HL-60/S4 treated with retinoic acid at 250 ng/mL for 4 days and 3 days (cell line): ENCODE data around the gene ONECUT3.
"Not testable (repeated sequence)": the region's sequence is repeated elsewhere in the genome, so short reads cannot be mapped to it uniquely, and the experiment has no call there.

ENCODE experiments used
- in situ Hi-C: fragments of 300-500 bp; cut with MboI; formaldehyde crosslinking; loops from 2 replicates; pipeline ENCODE4 v1.7.0; 2022; ENCODE audit warnings: low sequenced_read_pairs

ONECUT3 gene

DNA sequence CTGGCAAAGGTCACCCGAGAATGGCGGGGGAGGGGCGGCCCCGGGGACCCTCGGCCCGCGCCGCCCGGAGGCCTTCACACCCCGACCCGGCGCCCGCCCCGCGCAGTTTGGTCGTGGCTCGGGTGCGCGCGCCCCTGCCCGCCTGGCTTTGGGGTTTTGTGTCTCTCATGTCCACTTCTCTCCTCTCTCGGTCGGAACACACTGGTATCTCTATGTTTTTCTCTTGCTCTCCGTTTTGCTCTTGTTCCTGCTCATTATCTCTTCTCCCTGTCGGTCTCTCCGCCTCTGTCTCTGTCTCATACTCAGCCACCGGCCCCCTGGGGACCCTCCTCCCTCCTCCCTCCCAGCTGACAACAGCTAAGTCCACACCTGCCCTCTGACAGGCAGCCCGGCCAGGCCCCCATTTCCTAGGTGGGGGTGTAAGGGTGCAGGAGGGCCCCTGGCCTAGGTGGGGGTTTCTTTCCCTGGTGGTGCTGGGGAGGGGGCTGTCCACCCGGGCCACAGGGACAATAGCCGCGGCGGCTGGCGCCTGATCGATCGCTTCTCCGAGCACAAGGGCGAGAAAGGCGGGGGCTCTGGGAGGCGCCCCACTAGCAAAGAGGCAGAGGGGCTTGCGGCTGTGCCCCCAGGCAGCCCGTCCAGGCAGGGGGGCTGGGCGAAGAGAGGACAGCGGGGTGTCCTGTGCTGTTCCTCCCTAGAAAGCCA, 2.3 kb downstream of the ONECUT3 start:
- in situ Hi-C loops = no loop called here

DNA sequence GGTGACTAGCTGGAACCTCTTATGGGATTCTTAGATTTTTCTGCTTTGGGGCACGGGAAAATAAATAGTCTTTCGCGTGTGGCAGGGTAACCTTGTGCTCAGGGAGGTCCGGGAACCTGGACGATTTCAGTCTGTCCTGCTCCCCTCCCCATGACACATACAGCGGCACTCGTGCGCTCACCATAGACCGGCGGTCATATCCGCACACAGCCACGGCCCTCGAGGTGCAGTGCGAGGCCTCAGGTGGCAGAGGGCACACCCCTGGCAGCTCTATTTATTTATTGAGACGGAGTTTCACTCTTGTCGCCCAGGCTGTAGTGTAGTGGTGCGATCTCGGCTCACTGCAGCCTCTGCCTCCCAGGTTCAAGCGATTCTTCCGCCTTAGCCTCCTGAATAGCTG, 3.0 kb downstream of the ONECUT3 start:
- in situ Hi-C loops = no loop called here

DNA sequence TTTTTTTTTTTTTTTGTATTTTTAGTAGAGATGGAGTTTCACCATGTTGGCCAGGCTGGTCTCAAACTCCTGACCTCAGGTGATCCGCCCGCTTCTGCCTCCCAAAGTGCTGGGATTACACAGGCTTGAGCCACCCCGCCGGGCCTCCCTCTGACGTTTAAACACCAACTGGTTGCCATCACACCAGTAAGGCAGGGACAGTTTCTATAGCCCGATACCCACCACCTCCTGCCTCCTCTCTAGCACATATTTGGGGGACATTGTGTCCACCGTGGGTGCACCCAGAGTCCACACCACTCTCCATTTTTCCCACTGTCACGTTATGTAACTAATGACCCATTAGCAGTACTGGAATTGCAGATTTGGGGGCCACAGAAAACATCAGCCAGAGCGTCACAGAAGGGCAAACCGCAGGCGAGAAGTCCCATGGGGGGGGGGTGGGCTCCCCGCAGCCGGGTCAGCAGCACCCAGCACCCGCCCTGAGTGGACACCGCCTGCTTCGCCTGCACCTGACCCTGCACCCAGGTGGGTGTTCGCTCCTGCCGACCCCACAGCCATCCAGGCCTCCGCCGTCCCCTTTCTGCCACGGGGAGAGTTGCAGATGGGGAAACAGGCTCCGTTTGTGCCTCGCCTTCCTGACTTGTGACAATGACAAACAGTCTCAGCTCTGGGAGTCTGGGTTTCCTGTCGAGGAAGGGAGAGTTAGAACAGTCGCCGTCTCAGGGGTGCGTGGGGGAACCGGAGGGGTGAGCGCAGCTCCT, 3.6 kb downstream of the ONECUT3 start:
- in situ Hi-C loops = no loop called here

DNA sequence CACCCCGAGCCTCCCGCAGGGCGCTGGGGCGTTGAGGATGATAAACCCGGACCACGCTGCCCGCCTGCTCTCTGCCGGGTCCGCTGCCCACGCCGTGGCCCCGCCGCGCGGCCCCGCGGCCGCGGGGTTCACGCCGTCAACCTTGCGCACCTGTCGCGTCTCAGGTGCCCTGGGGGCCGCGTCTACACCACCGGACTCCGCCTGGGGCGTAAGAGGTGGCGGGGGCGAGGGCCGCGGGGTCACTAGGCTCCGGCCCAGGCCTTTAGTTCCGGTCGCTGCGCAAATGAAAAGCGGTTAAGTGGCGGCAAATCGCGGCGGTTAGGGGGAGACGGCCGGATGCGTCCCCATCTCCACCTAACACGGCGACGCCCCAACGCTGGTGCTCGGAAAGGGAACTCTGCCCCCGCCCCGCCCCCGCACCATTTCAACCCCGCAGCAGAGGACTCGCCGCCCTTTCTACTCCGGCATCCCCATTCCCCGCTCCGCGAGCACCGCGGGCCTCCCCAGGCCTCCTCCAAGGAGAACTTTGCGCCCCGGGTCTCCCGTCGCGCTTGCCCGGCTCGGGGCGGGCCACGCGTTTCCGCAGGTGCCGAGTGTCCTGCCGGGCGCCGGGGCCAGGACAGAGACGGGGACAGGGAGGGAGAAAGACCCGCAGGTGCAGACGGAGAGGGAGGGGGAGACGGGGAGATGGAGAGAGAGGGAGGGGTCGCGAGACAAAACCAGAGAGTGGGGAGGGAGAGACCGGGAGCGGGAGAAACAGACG, 4.3 kb downstream of the ONECUT3 start:
- in situ Hi-C loops = no loop called here

DNA sequence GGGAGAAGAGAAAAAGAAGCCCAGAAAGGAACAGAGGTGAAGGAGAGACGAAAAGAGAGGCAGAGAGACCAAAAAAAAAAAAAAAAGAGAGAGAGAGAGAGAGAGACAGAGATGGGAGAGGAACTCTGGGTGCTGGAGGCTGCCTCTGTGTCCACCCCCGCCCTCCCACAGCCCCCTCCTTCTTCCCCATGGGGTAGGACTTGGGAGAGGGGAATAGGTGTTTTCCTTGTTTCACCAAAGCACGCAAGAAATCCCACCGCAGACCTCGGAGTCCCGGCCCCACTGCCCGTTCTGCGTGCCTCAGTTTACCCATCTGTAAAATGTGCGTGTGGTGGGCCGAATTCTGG, 4.9 kb downstream of the ONECUT3 start:
- in situ Hi-C loops = no loop called here

DNA sequence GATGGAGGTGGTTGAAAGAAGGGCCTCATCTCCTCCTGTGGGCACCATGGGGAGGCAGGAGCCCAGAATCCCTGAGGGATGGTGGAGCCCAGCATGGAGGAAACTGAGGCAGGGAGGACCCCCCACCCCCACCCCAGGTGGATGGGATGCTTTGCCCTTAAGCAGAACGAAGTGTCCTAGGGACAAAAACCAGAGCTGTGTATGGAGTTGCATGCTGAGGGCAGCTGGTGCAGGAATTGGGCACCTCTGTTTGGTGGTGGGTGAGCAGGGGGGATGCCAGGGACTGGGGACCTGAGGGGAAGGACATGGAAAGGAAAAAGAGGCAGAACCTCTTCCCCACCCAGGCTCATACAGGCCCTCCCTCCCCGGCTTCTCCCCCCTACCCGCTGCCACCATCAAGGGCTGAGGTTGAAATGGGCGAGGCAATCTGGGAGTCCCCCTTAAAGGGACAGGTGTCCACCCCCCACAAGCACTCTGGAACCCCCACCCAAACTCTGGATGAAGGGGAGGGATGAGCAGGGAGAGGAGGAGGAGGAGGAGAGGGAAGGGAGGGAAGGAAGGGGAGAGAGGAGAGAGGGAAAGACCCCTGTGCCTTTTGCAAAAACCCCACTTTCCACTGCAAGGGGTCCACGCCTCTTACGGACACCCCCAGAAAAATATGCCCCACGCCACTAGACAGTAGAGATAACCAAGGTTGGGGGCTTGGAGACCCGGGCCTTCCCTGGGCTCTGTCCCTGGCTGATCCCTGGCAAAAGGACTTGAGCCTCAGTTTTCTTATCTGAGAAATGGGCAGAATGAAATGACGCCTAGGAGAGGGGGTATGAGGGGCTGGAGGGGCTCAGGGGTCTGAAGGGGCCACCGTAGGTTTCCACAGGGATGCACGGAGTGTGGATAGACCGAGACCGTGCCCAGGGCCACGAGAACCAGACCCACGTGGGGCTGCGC, 5.9 kb downstream of the ONECUT3 start:
- in situ Hi-C loops = no loop called here

DNA sequence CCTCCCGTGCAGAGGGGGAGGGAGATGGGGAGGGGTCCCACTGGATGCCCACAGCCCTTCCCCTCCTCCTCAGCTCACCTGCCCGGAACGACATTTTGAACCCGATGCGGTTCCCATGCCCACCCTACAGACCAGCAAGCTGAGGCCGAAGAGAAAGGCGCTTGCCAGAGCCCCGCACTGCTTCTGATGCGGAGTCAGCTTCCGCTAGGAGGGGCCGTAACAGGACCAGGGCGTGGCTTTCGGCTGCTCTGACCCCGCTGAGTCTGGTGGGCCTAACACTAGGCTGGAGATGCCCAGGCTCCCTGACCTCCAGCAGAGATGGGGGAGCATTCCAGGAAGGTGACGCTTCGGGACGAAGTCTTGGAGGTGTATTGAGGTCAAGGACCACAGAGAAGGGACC, 6.7 kb downstream of the ONECUT3 start:
- in situ Hi-C loops = no loop called here

DNA sequence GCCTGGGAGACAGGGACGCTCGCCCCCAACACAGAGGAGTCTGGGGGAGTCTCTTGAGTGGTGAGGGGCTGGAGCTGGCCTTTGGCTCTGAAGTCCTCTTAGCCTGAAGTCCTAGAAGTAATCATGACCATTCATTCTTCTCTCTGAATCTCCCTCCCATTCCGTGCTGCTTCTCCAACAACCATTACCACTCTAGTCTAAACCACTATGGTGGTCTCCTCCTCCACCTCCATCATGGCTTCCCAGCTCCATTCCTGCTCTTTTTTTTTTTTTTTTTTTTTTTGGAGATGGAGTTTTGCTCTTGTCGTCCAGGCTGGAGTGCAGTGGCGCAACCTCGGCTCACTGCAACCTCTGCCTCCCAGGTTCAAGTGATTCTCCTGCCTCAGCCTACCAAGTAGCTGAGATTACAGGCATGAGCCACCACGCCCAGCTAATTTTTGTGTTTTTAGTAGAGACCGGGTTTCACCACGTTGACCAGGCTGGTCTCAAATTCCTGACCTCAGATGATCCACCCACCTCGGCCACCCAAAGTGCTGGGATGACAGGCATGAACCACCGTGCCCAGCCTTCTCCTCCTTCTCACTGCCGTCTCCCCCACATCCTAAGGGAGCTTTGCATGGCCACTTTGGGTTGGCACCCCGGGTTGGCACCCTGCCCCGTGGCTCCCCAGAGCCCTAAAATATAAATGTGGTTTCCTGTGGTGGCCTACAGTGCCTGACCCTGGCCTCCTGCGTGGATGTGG, 7.7 kb downstream of the ONECUT3 start:
- in situ Hi-C loops = not testable (repeated sequence)

DNA sequence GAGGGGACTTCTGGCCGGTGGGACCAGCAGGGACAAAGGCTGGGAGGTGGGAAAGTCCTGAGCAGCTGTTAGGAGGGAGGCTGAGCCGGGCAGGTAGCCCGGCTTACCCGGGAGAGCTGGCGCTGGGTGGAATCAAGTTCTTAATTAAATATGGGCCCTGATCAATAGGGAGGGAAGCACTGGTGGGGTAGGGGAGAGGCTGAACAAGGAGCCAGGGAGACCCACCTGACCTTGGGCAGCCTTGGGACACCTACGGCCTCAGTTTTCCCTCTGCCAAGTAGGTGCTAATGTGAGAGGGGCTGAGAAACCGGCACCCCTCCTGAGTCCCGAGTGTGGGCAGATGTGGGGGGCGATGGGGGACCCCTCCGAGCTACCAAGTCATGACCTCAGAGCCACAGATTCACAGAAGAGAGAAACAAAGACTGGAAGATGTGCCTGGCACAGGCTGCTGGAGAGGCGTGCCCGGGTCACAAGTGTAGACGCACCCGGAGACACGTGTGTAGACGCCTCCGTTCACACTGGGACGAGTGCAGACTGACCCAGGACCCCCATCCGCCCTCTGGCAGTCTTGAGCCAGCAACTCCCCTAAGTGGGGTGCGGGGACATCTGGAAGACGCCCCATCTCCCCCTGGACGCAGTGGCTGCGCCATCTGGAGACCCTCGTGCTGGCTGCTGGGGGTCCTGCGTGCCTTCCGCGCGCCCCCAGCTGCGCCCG, 8.4 kb downstream of the ONECUT3 start:
- in situ Hi-C loops = no loop called here

DNA sequence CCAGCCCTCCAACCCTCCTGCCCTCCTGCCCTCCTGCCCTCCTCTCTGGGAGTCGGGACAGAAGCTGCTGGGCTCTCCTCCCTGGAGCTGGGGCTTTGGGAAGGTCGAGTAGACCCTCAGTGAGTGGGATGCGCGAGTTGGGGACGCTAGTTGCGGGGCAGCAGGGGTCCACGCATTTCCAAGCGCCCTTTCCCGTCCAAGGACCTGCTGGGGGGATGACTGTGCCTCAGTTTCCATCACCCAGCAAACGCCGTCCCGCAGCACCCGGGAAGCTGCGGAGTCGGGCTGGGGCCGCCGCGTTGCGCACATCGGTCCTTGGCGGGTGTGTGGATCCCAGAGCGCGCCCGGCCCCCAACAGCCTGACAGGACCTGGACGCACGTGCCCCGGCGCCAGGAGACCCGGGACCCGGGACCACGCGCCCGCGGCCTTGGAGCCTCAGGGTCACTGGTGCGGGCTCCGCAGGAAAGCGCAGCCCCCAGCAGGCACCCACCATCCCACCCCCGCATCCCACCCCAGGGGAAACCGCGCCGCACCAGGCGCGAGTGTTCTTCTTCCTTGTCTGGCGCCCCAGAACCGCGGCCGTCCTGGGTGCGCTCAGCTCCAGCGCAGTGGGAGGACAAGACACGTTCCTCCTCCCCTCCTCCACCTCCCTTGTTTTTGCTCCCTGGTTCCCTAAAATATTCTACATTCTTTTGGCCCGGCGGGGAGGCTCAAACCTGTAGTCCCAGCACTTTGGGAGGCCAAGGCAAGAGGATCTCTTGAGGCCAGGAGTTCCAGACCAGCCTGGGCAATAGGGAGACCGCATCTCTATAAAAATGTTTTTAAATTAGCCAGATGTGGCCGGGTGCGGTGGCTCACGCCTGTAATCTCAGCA, 9.2 kb downstream of the ONECUT3 start:
- in situ Hi-C loops = no loop called here

DNA sequence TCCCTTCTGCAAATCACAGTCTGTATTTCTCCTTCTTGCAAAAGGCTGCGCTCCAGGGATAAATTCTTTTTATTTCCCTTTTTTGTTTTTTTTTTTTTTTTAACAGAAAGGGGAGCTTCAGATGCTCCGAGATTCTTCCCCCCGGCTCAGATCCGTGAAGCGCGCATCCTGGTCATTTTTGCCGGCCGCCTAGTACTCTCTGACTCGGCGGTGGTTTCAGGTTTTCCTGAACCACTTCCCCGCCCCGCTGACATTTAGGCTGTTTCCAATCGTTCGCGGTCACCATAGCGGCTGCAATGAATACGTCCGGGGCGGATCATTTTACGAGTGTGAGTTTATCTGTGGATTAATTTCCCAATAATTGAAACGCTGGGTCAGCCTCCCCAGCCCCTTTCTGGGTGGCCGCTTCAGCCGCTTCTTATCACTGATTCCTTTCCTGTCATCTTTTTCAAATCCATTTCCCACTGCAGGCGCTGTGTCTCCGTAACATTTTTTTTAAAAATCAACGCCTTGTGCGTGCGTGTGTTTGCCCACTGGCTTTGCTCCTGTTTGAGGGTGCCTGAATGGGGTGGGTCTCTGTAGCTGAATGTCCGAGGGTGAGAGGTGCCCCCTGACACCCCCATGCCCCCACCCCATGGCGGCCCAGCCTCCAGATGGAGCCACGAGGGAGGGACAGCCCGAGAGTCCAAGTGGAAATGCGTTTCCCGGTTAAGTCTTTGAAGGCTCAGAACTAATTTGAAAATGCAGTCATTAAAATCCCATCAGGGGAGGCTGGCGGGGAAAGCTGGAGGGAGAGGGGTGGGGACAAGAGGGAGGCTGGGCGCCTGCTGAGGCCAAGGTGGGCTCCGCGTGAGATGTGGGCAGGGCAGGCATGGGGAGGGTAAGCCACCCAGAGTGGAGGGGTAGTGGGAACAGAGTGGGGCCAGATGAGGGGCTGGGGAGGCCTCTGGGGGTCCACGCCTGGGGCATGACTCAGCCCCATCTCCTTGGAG, 10.6 kb downstream of the ONECUT3 start:
- in situ Hi-C loops = no loop called here

DNA sequence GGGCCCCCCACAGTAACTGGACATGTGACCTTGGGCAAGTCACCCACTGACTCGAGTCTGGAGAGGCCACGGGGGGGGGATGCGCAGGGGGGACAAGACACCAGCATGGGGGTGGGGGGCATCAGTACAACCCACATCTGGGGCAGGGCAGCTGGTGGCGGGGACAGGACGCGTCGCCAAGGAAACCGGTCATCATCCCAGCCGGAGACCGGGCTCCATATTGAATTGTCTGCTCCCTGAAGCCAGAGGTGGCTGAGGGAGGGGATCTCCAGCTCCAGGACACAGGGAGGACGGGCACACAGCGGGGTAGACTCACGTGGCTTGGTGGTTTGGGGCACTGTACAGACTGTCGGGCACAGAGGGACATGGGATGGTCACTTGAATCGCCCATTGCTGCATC, 11.4 kb downstream of the ONECUT3 start:
- in situ Hi-C loops = no loop called here

DNA sequence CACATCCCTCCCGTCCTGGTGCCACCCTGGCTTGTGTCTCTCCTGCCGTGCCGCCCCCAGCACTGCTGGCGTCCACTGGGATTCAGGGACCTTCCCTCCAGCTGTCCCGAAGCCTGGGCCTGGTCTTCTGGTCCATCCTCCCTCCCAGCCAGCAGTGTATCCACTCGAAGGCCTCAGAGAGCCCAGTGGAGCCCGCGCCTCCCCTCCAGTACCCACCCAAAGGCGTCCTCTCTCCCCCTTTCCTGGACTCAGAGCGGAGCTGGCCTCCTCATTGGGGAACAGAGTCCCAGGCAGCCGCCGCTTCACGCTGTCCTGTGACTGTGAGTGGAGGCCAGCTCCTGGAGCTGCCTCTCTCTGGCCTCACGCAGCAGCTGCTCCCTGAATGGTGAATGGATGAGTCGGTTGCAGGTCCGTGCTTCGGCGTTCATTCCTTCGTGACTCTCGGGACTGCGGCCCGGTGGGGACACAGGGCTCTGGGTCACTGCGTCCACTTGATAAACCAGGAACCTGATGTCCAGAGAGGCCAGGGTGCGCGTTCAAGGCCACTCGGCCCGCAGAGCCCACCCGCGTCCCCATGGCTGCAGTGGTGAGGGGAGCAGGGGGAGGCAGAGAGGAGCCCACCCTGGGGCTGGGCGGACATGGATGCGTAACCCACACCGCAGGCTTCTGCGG, 12.1 kb downstream of the ONECUT3 start:
- in situ Hi-C loops = no loop called here

DNA sequence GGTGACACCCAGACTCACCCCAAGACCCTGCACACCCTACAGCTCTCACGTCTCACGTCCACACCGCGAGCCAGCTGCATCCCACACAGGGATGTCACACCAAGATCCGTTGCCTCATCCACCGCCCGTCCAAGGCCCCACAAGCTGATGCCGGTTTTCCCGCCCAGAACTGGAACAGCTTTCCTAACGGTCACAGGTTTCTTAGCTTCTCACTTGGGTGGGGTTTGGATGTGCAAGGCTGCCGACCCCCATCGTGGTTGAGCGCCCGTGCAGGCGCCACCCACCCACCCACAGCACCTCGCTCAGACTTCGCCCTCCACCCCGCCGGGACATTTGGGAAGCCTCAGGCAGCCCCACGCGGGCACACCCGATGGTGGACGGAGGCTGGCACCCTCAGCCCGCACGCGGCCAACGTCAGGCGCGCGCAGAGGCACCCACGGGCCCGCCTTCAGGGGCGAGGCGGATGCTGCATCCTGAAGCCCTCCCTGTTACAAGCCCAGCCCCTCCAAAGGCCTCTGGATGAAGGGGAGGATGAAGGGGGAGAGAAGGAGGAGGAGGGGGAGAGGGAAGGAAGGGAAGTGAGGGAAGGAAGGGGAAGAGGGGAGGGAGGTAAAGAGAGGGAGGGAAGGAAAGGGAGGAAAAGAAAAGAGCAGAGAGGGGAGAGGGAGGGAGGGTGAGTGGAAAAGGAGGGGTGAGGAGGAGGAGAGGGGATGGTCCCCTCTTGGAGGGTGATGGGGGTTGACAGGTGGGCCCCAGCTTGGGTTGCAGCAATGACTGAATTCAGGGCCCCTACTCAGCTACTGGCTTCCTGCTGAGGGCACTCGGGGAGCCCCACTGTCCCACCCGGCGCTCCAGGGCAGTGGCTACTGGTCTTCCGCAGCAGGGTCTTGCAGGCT, 12.8 kb downstream of the ONECUT3 start:
- in situ Hi-C loops = no loop called here

DNA sequence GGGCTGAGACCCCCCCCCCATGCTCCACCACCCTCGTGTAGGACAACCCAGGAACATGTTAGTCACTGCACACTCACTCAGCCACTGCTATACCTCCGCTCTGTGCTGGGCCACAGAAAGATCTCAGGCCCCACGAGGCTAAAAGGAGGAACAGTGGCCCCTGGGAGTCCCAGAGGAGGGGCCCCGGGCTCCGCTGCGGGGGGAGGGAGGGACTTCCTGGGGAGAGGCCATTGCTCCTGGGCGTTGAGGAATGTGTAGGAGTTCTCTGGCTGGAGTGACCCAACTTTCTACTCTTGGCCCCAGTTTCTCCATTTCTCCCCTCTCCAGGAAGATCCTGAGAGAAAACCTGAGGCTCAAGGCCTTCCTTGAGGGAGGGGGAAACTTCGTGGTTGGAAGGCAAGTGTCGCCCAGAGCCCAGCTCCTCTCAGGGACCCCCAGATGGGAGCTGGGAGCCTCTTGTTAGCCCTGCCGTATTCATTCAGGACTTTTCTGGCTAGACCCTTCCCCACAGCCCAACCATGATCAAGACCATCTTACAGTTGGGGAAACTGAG, 13.6 kb downstream of the ONECUT3 start:
- in situ Hi-C loops = no loop called here
